Measurements from ENCODE around the gene ZNF277.

Gene ZNF277

GRCh38 chr7:112391841-112392286 is 185.4 kb downstream of the ZNF277 start:
- peak; percentile 30 for DNase-seq (ENCODE audit: low read depth, low spot score)

Measured in iPS DF 19.7 (cell line).